ENCODE measurements around the gene PRUNE2. TPM values are rescaled to one million over a fixed set of nuclear protein-coding genes. Genes with fewer than 3 reads are reported as not detected.

Gene PRUNE2
- total RNA-seq, 1 donor from 2014 or later, result 0.78 TPM

DNA sequence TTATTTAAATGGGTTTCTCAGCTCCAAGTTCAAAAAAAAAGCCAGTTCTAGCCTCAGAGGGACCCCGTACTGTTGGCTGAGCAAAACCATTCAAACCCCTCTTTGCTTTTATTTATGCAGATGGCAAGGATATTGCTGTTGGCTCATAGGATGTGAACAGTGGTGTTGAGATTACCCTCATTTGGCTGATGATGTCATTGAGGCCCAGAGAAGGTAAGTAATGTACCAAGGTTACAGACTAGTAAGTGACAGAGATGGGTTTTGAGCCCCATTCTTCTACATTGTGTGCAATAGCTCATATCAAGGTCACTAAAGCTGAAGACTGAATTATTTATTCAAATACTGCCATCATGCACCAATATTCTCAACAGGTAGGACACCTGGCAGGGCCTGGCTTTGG is 263.8 kb downstream of the PRUNE2 start:
- DNase-seq (ENCODE audit: low spot score) (no peak), ATAC-seq (no peak)

DNA sequence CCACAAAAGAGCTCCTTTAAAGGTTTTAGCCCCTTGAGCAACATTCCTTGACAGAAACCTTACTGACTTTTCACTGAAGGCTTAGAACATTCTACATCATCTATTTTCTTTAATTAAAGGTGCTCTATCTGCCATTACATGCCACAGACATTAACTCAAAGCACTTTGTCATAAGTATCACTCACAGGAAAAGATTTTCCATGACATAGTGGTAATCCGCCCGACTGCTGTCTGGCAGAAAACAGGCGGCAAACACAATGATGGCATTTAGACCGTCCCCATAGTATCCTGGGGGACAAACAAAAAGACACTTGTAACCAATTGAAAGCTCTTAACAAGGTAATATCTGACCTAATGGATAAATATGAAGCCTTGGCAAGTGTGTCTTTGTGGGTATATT is 267.9 kb downstream of the PRUNE2 start:
- DNase-seq (ENCODE audit: low spot score) (no peak), ATAC-seq (no peak)

DNA sequence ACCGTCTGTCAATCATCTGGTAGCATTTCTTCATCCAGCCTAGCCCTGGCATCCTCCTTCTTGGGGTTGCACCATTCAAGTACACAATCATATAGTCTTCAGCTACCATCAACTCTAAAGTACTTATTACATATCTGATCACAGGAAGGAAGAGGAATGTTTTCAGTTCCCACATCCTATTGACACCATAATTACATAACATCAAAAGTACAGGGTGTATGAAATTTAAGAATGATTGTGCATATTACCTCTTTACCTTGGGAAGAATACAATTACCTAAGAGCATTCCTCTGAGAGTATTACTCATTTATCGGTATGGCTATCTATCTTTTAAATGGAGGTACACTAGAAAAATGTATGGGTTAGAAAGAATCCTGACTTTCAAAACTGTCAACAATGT is 268.5 kb downstream of the PRUNE2 start:
- no peak for ATAC-seq

DNA sequence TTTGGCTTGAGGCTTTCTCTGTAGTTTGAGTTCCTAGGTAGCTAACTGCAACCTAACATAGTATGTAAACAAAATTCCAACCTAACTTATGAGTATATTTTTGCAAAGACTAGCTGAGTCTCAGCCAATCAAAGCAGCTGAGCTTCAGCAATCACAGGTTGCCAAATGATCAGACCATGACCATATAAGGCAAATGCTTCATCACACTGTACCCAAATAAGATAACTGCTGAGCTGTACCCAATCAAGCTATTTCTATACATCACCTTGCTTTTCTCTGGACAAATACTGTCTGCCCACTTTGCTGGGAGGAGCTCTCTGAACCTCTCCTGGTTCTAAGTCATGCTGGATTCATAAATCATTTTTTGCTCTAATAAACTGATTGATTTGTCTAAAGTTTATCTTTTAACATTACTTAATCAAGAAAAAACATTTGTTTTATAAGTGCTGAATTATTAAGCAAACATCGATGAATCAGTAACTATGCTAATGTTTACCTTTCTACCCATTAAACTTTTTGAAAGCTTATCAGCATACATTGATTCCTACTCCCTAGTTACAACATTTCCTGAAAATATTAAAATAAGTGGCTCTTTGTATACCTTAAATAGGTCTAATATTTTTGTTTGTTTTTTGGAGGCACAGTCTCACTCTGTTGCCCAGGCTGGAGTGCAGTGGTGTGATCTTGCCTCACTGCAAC is 271.4 kb downstream of the PRUNE2 start:
- ATAC-seq, result no peak
- no peak for DNase-seq (ENCODE audit: low spot score)

More for the DNA sequence above, 268.5 kb downstream of the PRUNE2 start:
- DNase-seq (ENCODE audit: low spot score), result no peak

DNA sequence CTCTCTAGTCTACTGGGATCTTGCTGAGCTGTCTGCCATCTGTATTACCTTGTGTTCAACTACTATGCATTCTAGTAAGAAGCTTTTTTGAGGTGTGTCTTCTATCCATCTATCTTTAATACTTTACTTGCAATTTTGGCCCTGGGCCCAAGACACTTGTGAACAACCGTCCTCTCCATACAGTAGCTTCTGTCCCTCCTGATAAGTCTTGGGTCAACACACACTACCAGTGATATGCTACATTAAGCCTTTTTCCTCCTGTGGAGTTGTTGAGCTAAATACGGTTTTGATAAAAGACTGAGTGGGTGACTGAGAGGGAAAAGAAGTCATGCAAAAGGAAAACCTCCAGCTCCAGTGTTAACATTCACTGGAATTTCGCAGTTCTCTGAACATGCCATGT is 275.0 kb downstream of the PRUNE2 start:
- DNase-seq (ENCODE audit: low spot score) (no peak), ATAC-seq (no peak)

DNA sequence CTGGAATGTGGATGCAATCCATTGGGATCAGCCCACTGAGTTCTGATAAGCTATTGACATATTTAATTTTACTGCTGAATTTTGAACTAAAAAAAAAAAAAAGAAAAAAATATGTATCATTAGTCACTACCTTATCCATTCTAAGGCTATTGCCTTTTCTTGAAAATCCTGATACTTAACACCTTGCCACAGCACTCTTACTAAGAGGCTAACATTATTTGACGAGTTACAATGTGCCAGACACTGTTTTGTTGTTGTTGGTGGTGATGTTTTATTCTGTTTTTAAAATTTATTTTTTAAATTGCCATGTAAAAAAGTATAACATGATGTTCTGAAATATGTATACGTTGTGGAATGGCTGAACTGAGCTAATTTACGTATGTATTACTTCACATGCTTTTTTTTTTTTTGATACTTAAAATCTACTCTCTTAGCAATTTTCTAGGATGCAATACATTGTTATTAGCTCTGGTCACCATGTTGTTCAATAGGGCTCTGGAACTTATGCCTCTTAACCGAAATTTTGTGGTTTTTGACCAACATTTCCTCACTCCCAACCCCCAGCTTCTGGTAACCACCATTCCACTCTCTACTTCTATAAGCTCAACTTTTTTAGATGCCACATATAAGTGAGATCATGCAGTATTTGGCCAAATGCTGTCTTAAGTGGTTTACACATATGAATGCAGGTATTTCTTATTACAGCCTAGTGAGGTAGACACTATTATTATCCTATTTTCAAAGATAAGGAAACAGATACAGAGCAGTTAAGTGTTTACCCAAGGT is 276.5 kb downstream of the PRUNE2 start:
- DNase-seq (ENCODE audit: low spot score) (no peak), ATAC-seq (no peak)

DNA sequence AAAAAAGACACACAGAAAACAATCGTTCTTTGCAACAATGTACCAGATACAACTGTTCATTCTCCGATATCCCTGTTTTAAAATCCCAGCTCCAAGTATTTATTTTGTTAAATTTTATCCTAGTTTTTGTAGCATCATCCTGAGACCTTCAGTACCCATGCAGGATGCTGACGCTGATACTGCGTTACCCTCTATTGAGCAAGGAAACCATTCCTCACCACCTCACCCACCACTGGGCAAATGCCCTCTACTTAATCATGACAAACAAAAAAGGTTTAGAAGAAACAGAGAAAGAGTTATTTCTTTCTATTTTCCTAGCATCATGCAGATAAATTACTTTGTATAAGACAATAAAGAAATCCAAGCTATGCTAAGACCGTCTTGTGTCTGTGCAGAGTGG is 277.8 kb downstream of the PRUNE2 start:
- DNase-seq (ENCODE audit: low spot score) (no peak), ATAC-seq (no peak)

DNA sequence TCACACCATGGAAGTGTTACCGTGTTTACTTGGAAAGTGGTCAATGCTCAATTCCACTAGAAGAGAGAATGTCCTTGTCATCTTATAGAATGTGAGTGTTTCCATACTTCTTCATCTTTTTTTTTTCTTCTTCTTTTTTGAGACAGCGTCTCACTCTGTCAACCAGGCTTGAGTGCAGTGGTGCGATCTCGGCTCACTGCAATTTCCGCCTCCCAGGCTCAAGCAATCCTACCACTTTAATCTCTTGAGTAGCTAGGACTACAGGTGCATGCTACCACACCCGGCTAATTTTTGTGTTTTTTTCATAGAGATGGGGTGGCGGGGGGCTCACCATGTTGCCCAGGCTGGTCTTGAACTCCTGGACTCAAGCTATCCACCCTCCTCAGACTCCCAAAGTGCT is 278.9 kb downstream of the PRUNE2 start:
- ATAC-seq (no peak), DNase-seq (ENCODE audit: low spot score) (no peak)

DNA sequence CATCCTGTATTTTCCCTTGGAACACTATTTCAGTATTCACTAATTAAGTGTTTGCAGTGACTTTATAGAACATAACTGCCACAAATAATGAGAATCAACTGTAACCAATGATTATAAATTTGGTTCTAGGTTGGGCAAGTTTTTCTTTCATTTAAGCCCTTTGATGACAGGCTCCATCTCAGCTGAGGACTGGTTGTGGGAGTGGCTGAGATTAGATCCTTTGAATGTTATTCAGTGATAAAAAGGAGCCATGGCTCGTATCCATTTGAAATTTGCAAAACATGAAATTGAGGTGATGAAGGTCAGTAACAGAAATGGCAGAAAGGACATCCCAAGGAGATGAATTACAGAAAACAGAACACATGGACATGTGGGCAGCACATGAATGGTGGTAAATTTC is 279.8 kb downstream of the PRUNE2 start:
- no peak for DNase-seq (ENCODE audit: low spot score)
- no peak for ATAC-seq

DNA sequence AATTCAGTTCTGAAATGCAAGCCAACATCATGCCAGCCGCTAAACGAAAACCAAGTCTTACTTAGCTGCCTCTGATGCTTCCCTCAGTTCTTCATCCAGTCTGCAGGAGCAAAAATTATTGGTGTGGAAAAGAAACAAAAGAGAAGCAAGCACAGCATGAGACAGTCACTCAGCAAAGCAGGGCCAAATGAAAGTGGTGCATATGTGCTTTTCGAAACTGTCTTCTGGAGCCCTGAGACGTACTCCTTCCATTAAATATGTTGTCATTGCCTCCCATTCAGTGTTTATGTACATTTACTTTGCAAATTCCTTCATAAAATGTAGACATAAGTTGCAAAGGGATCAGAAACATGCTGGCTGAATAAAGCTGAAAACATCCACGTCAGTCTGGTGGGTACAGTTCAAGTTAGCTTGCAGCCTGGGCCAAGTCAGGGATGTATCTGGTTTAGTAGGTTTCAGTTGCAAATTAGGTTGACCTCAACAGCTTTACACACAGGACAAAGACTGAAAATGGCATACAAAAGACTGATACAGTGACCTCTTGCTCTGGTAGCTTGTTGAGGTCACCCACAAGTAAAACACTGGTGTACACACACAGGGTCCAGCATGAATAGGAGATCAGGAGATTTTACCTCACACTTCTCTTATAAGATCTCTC is 281.4 kb downstream of the PRUNE2 start:
- ATAC-seq (no peak), DNase-seq (ENCODE audit: low spot score) (no peak)

DNA sequence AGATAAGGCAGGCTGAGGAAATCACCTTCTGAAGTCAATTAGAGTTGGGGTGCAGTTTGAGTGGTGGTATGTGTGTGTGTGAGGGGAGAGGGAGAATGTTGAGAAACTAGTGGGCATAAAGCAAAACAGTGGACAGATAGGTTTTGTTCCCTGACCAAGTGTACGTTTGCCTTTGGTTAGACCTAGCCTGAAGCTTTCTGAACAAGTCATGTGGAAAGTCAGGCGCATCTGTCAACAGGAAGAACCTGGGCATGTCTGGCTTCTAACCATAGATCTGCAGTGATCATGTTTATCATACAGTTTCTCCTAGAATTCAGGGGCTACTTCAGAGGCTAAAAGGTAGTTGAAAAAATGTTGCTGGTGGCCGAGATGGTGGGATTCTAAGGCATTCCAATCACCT is 284.9 kb downstream of the PRUNE2 start:
- no peak for ATAC-seq
- no peak for DNase-seq (ENCODE audit: low spot score)

DNA sequence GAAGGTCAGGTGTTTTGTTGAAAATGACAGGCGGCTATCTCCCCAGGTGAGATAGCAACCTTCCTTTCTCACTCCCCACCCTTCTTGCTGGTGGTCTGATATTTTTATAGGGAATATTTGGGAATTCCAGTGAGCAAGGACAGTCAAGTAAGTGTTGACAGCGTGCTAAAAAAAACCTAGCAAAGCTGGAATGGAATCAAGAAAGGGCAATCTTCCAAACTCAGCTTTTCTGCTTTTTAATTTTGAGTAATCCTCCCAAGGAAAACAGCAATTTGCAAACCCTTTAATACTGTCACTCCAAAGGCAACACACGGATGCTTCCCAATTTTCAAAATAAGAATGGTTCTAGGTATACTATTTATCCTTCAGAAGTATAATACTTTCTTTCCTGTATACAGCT is 285.3 kb downstream of the PRUNE2 start:
- ATAC-seq, result no peak

DNA sequence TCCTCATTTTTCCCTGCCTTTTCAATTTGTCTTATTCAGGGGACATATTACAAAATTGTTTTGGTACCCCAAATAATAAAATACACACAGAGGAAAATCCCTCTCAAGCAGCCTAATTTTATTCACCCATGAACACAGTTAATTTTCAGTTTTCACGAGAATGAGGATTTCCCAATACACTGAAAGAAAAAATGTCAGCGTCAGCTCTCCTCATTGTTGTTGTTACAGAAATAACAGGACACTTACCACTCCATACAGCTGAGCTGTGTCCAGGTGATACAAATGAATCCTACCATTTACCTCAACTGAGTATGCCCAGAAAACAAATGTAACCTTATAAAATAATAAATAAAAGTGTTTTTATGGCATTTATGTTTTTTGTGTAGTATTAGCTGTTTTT is 286.3 kb downstream of the PRUNE2 start:
- DNase-seq (ENCODE audit: low spot score) (no peak), ATAC-seq (no peak)

More for the DNA sequence above, 285.3 kb downstream of the PRUNE2 start:
- DNase-seq (ENCODE audit: low spot score), result no peak

DNA sequence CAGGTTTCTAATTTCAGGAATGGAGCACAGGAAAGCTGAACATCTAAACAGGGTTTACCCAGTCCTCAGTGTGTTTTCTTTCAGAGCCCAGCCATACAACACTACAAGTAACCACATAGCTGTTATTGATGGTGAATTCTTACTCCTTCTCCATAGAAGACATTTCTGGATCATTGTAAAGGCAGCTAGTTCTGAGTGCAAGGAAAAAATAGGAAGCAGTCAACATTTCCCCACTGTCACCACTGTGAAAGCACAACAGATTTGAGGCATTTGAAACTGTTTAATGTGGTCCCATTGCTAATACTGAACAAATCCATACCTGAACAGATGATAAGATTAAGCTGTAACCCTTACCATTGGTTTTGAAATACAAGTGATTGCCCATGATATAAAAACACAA is 286.7 kb downstream of the PRUNE2 start:
- ATAC-seq, result no peak

DNA sequence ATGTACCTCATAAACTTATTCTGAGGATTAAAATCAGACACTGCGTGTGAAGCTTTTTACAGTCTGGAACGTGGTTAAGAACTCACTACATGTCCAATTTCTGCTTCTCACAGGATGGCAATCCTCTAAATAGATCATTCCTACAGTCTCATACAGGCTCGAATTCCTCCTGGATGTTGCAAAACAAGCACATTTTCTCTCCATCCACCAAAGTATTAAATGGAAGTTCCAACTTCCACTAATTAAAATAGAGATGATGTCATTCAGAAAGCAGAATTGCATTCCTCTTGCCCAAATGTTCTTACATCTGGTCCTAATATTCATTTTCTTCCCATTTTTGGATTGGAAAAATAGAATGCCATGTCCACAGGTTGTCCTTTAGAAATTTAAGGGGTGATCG is 287.2 kb downstream of the PRUNE2 start:
- DNase-seq (ENCODE audit: low spot score) (no peak), ATAC-seq (no peak)

More for the DNA sequence above, 286.7 kb downstream of the PRUNE2 start:
- DNase-seq (ENCODE audit: low spot score), result no peak

DNA sequence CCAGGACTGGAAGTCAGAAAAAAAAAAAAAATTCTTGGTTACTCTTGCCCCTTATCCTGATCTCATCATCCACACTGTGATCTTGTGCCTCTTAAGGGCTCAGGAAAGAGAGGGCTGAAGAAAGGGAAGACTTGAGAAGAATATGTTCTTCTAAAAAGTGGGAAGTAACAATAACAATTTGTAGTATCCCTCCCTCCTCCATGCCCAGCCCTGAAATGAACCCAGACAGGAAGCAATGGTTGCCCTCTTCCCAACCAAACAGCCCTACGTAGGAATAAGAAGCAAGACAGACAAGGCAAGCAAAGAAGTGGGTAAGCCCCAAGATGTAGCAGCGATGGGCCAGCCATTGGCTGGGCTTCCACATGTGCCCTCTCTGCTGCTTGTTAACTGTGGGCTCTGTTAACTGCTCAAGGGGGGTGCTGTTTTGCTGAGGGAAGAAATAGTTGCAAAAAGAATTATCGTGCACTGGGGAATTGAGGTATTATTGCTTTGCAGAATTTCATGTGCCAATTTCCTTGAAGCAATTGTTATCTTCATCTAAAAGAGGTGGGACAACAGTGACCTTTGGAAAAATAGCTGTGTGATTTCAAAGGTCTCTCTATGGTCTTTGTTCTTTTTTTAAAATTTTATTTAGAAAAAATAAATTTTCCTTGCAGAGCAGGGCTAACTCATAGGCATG is 288.3 kb downstream of the PRUNE2 start:
- ATAC-seq (no peak), DNase-seq (ENCODE audit: low spot score) (no peak)

DNA sequence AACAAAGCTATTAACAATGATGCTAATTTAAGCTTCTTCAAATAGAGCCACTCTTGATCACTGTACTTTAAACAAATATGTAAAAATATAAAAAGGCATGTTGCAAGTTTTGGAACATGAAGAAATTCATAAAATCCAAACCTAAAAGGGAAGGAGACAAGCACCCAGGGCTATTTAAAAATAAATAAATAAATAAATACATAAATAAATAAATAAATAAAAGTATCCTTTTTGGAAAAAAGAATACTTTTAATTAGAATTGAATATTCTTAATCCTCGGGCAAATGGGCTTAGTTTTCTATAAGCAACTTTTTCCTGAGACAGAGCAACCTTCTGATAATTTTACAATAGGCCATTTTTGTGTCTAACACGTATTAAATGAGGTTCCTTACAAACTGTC is 289.1 kb downstream of the PRUNE2 start:
- no peak for ATAC-seq
- DNase-seq (ENCODE audit: low spot score), result no peak

DNA sequence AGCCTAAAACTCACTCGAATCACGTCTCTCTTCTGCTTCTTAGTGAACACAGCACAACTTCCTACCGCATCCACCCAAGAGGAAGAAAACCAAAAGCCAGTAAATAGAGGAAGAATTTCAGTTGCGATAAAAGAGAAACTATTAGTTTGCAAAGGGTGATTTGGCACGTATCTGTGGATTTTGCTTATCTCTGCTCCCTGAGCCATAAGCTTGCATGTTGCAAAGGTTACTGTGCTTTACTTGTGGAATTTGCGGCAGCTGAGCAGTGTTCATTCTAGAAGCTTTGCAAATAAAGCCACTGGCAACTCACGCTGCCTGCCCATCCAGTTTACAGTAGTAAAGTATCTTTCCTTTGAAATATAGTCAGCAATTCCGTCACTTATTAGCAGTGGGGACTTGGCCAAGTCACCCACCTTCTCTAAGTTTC is 290.7 kb downstream of the PRUNE2 start:
- ATAC-seq, result peak; percentile 51

DNA sequence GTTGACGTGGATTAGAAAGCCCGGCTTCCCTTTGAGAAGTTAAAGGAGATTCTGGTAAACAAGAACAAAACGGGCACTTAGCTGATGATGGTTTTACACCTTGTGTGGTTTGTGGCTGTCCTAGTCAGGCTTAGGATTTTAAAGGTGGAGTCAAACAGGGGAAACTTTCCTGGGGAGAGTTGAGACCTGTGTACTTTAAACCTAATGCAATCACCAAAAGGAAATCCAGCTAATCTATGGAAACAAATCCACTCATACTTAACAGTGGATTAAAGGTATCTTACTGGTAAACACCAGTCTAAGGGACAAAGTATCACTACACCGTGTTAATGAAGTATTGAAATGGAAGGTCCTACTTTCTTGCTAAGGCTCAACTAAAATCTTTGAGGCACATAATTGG is 291.9 kb downstream of the PRUNE2 start:
- ATAC-seq (no peak), DNase-seq (ENCODE audit: low spot score) (no peak)

More for the DNA sequence above, 290.7 kb downstream of the PRUNE2 start:
- DNase-seq (ENCODE audit: low spot score), result no peak

DNA sequence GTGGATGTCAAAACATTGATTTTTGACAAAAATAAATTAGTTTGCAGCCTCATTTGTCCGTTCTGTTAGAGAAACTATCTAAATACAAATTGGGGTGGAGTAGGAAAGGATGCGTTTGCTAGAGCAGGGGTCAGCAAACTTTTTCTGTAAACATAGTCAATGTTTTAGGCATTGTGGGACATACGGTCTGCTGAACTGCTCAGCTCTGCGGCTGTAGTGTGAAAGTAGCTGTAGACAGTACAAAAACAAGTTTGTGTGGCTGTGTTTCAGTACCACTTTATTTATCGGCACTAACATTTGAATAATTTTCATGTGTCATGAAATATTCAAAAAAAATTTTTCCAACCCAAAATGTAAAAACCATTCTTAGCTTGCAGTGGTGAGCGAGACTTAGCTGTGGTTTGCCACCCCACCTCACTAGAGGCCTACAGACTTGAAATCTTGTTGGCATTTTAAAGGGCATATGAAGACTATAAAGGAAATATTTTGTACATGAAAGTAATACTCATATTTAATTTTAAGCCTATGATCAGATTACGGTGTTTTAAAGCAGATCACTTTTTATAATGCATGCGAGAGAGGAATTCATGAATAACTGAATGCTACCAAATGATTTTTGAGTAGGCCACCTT is 292.6 kb downstream of the PRUNE2 start:
- DNase-seq (ENCODE audit: low spot score), result no peak
- no peak for ATAC-seq

DNA sequence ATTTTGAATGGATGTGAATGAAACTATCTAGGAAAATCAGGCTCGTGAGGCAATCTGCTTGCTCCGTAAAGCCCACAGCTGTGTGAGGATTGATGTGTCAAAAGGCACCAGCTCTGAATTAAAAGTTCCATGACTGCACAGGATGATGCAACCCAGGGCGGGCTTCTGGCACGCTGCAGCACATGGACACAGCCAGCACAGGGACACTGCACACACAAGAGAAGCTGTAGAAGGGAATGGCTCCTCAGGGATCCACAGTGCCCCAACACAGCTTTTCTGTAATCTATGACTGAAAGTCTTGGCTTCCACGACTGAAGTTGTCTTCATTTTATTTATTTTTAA is 295.9 kb downstream of the PRUNE2 start:
- ATAC-seq (peak; percentile 79), DNase-seq (ENCODE audit: low spot score) (peak; percentile 51)

Data from left lobe of liver (tissue), 2 donors.